Endothelial cell (in vitro differentiated cells): Measurements from ENCODE around the gene HOXB2. TPM values are rescaled to one million over a fixed set of nuclear protein-coding genes. Genes with fewer than 3 reads are reported as not detected.

Experiments
- DNase-seq: peaks from one replicate; pipeline ENCODE4 v3.0.0; 2021; ENCODE audit warnings: low spot score
- H3K27ac Mint-ChIP-seq: one replicate; pipeline ENCODE4 v1.8.0; 2021; ENCODE audit warnings: mixed read lengths, inconsistent platforms; ENCODE audit not compliant: unreplicated experiment
- H3K27me3 Mint-ChIP-seq: one replicate; pipeline ENCODE4 v1.8.0; 2021; ENCODE audit warnings: mild to moderate bottlenecking, moderate library complexity, mixed read lengths, inconsistent platforms; ENCODE audit not compliant: unreplicated experiment
- H3K36me3 Mint-ChIP-seq: one replicate; pipeline ENCODE4 v1.8.0; 2021; ENCODE audit warnings: mild to moderate bottlenecking, low read depth, mixed read lengths, inconsistent platforms; ENCODE audit not compliant: unreplicated experiment
- H3K4me1 Mint-ChIP-seq: one replicate; pipeline ENCODE4 v1.8.0; 2021; ENCODE audit warnings: mild to moderate bottlenecking, mixed read lengths, inconsistent platforms; ENCODE audit not compliant: unreplicated experiment
- H3K4me3 Mint-ChIP-seq: one replicate; pipeline ENCODE4 v1.8.0; 2021; ENCODE audit warnings: mild to moderate bottlenecking, mixed read lengths, inconsistent platforms; ENCODE audit not compliant: unreplicated experiment
- H3K9me3 Mint-ChIP-seq: one replicate; pipeline ENCODE4 v1.8.0; 2021; ENCODE audit warnings: mixed read lengths, inconsistent platforms; ENCODE audit not compliant: unreplicated experiment
- total RNA-seq: library from RNA; stranded (reverse); fragmentation: NEBNext Ultra II Directional; extraction: Animal tissue kit (Norgen Biotek cat#: 25700); gene quantifications from one replicate; pipeline ENCODE4 v1.2.1, GENCODE V29; 2021; ENCODE audit not compliant: unreplicated experiment
- TF ChIP-seq, protein P1 (sequence below): fragments of 200-600 bp; sonication (generic); IDR thresholded peaks from one replicate; pipeline ENCODE4 v1.5.0; 2021; ENCODE audit warnings: antibody characterized with exemption; ENCODE audit not compliant: unreplicated experiment

HOXB2 gene
- total RNA-seq, 1 donor from 2014 or later: 5.6 TPM

DNA sequence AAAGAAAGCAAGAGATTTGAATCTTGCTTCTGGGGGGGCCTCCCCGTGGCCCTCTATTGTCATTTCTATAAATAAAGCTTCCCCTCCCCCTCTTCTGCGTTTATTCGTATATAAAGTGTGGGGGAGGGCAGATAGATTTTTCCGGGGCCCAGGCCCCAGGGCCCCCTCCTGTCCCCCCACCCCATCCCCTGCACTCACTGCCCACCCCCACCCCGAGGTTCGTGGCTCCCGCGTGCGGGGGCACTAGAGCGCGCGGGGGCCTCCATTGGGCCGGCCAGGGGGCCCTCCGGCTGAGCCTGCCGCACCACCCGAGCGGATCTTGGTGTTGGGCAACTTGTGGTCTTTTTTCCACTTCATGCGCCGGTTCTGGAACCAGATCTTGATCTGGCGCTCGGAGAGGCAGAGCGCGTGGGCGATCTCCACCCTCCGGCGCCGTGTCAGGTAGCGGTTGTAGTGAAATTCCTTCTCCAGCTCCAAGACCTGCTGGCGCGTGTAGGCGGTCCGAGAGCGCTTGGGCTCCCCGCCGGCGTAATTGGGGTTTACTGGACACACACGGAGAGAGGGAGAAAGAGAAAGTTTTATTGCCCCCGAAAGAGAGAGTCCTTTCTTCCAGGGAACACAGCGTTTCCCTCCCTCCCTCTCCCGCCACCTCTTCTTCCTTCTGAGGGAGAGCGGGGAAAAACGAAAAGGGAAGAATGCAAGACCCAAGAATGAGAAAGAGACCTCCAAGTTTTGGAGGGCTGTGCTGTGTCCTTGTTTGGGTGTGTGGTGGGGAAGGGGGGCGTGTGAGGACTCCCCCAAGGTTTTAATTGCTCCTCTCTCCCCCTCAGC, 31.8 kb upstream of the HOXB2 start:
- Mint-ChIP-seq H3K4me1 (peaks cover 57% of the 10 kb centered on the region), H3K27me3 (peaks cover 43% of the 10 kb centered on the region), H3K36me3 (peaks cover 3% of the 10 kb centered on the region), H3K4me3 (peak overlapping the region; percentile 92), H3K27ac (no peak overlapping the region), H3K9me3 (no peaks in the 10 kb centered on the region)
- DNase-seq: no peak
- TF ChIP-seq, protein P1, sequence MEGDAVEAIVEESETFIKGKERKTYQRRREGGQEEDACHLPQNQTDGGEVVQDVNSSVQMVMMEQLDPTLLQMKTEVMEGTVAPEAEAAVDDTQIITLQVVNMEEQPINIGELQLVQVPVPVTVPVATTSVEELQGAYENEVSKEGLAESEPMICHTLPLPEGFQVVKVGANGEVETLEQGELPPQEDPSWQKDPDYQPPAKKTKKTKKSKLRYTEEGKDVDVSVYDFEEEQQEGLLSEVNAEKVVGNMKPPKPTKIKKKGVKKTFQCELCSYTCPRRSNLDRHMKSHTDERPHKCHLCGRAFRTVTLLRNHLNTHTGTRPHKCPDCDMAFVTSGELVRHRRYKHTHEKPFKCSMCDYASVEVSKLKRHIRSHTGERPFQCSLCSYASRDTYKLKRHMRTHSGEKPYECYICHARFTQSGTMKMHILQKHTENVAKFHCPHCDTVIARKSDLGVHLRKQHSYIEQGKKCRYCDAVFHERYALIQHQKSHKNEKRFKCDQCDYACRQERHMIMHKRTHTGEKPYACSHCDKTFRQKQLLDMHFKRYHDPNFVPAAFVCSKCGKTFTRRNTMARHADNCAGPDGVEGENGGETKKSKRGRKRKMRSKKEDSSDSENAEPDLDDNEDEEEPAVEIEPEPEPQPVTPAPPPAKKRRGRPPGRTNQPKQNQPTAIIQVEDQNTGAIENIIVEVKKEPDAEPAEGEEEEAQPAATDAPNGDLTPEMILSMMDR: no peak

DNA sequence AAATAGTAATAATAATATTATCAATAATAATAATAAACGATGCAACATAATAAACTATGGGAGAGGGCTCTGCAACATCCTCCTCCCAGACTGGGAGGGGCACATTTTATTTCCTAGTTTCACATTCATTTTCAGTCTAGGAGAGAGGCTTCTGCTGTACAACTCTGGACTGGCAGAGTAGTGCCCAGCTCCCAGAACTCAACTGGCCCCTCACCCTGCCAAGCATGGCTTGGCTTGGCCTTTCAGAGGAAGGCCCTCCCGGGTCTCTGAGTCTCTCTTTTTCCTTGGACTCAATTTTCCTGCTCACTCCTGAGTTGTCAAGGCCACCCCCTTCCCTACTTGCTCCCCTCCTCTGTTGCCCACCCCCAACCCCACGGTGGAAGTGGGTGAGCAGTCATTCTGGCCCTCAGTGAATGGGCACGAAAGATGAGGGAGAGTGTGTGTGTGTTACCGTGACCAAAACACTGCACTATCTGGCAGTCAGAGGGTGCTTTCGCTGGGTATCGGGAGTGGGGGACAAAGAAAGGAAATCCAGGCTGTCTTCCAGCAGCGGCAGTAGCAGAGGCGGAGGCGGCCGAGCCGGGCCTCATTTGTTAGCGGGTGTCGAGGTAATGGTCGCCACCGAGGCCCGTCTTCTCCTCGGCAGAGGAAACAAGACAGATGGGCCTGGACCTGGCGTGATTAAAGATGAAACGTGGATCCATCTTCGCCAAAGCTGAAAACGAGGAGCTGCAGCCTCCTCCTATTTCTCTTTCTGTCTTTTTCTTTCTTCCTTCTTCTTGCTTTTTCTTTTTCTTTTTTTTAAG, 31.0 kb upstream of the HOXB2 start:
- peak overlapping the region; percentile 80 for H3K4me3 Mint-ChIP-seq
- H3K27me3 Mint-ChIP-seq: peaks cover 40% of the 10 kb centered on the region
- H3K27ac Mint-ChIP-seq: no peak overlapping the region
- peaks cover 6% of the 10 kb centered on the region for H3K36me3 Mint-ChIP-seq
- DNase-seq: no peak
- TF ChIP-seq, protein P1: no peak
- peaks cover 63% of the 10 kb centered on the region for H3K4me1 Mint-ChIP-seq
- no peaks in the 10 kb centered on the region for H3K9me3 Mint-ChIP-seq

DNA sequence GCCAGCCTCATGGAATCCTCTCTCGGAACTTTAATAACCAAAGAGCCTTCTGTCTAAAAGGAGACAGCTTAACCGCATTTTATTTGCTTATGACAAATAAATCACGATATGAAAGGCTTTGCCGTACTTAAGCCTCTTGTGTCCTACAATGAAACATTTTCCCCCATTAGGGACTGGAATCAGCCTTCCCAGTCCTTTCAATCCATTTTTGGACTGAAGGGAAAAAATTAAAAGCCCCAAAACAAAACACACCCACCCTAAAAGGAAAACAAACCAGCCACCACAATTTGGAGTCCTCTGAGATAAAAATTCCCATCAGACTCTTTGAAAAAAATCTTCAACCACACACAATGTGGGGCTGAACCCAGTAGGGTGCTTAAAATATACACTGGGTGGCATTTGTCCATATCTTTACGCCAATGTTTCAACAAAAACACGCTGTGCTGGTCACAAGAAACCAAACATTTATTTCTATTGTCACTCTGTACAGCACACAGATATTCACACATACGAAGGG, 30.2 kb upstream of the HOXB2 start:
- DNase-seq: no peak
- no peak overlapping the region for H3K4me3 Mint-ChIP-seq
- H3K9me3 Mint-ChIP-seq: no peaks in the 10 kb centered on the region
- peaks cover 38% of the 10 kb centered on the region for H3K27me3 Mint-ChIP-seq
- H3K4me1 Mint-ChIP-seq: peaks cover 61% of the 10 kb centered on the region
- no peak overlapping the region for H3K27ac Mint-ChIP-seq
- H3K36me3 Mint-ChIP-seq: peaks cover 6% of the 10 kb centered on the region
- TF ChIP-seq, protein P1: no peak

DNA sequence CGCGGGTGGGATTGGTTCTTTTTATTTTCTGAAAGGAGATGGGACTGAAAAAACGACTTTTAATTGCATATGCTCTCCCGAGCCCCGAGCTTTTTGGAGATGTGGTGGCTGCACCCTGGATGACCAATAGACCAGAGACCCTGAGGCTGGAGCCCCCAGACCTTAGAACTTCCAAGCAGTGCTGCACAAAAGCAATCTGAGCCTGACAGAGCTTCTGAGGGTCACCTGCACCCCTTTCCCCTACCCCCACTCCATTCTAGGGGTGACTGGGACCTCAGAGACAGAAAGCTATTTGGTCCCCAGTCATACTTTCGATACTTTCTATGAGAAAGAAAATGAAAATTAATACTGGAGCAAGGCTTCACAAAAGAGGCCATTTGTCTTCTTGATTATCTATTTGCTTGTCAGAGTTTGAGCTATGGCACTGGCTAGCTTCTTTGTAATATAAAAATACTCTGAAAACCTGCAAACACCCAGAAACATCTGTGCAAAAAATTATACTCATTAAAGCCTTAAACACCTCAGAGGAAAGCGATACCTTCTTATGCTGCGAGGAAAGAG, 29.7 kb upstream of the HOXB2 start:
- TF ChIP-seq, protein P1: no peak
- Mint-ChIP-seq H3K27me3 (peaks cover 34% of the 10 kb centered on the region), H3K4me1 (peaks cover 64% of the 10 kb centered on the region), H3K4me3 (no peak overlapping the region), H3K27ac (no peak overlapping the region), H3K36me3 (peaks cover 6% of the 10 kb centered on the region), H3K9me3 (no peaks in the 10 kb centered on the region)
- DNase-seq: no peak
